COLO829 (cell line): Measurements from ENCODE around the gene CNTN5.
"Not testable (repeated sequence)": the region's sequence is repeated elsewhere in the genome, so short reads cannot be mapped to it uniquely, and the experiment has no call there.

ENCODE experiments used
- DNase-seq: peaks from one replicate; pipeline ENCODE4 v3.0.0; 2012; ENCODE audit warnings: low spot score

The CNTN5 gene

DNA sequence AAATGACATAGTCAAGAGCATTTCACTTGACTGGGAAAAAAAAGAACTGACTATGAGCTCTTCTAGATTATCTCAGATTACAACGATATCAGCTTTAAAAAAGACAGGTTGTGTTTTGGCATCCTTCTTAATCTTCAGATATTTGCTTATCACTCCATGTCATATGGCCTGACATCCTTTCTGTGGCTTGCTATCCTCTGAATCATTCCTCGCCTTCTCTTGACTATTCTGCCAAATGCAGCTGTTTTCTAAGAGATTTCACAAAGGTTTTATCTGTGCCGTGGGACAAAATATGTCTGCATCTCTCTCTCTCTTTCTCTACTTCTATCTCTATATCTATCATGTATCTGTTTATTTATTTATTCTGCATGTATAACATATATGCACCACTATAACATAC is 746.1 kb downstream of the CNTN5 start:
- no peak for DNase-seq

DNA sequence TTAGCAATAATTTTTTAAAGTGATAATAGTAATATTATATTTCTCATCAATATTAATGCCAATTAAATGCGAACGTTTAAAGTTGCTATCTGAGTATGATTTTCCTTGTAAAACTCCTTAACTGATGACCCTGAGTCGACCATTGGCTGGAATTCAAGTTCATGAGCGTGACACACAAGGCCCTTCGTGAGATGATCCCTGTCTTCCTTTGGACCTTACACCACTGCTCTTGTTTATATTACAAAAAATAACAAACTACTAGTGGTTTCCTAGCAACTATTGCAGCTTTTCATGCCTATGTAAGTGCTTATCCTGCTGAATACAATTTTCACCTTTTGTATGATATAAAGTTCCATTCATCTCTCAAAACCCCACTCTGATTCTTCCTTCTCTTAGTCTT is 752.9 kb downstream of the CNTN5 start:
- DNase-seq, result no peak

DNA sequence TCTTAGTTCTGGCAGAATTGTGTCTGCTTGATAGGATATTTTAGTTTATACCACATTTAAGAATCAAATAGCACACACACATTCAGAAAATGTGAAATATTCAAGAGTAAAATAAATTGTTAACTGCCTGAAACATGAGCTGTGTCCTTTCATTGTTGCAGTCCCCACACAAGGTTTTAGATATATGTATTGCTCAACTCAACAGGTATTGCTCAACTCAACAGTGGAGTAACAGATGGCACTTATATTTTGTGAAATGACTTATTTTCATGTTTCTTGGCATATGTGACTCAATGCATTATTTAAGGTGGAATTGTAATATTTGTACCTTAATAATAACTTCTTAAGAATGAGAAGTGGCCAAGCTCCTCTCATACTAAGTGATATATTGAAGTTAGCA is 760.3 kb downstream of the CNTN5 start:
- no peak for DNase-seq

DNA sequence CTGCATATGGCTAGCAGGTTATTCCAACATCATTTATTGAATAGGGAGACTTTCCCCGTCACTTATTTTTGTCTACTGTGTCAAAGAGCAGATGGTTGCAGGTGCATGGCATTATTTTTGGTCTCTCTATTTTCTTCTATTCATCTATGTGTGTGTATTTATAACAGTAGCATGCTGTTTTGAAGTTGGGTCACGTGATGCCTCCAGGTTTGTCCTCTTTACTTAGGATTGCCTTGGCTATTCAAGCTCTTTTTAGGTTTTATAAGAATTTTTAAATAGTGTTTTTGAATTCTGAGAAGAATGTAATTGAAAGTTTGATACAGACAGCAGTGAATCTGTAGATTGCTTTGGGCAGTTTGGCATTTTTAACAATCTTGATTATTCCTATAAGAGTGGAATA is 770.6 kb downstream of the CNTN5 start:
- DNase-seq, result no peak

DNA sequence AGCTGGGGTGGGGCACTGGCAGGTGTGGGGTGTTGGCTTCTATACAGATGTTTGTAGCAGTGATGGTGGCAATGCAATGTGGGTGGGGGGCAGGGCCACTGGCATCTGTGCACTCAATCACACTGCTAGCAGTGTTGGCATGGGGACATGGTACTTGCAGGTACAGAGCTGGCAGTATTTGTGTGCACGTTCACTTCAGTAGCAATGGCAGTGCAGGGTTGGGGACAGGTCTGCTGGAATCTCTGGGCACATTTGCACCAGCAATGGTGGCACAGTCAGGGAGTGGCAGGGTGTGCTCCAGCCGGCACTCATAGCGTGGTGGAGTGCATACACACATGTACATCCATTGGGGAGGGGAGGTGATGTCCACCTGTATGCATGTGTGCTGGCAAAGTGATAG is 775.2 kb downstream of the CNTN5 start:
- DNase-seq, result no peak

DNA sequence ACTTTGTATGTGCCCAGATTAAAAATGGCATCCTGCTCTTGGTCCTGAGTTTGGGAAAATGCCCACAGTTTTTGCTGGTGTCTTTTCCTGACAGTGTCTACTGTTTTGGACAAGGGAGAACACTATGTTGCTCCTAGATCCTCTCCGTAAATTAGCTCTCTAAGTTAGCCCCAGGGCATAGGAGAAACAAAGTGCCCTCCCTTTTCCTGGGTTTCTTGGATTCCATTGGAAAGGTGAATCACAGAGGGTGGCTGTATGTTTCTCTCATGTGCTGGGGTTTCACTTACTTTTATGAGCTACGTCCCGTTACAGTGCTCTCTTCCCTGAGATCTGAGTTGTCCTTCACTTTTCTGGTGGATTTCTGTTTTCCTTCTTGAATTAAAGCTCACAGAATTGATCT is 782.8 kb downstream of the CNTN5 start:
- DNase-seq, result no peak

DNA sequence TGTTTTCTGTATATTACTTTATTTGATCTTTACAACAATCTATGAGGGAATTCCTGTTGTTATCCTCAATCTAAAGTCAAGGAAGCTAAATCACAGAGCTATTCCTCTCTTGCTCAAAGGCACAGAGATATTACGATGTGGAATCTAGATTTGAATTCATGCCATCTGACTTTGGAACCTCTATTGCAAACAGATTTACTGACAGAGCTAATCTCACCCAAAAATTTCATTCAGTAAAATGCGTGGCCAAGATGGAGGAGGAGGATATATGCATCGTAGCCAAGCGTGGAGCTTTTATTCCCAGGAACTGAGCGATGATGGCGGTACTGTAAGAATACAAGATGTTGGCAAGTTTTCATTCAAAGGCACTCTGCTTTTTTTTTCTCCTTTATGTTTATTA is 791.8 kb downstream of the CNTN5 start:
- DNase-seq, result no peak

DNA sequence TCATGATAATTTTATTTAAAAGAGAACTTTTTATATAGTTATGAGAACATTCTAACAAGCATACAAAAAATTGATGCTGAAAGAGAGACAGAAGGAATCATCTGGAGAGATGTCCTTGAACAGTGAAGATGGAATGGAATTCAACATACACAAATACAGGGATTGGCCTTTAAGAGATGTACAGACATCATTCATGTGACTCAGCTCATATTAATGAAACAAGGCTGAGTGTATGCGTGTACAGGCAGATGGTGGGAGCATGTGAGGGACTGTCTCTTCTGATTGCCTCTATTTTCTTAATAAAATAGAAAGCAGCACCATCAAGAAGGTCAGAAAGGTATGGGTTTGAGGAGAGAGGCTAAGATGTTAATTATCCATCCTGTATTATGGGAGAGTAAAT is 793.3 kb downstream of the CNTN5 start:
- DNase-seq, result no peak

DNA sequence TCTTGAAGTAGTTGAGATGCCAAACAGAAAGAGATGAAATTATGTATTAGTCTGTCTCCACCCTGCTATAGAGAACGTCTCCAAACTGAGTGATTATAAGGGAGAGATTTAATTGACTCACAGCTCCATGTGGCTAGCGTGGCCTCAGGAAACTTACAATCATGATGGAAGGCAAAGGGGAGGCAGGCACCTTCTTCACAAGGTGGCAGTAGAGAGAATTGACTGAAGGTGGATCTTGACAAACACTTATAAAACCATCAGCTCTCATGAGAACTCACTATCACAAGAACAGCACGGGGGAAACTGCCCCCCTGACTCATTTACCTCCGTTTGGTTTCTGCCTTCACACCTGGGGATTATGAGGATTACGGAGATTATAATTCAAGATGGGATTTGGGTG is 794.0 kb downstream of the CNTN5 start:
- DNase-seq, result no peak

DNA sequence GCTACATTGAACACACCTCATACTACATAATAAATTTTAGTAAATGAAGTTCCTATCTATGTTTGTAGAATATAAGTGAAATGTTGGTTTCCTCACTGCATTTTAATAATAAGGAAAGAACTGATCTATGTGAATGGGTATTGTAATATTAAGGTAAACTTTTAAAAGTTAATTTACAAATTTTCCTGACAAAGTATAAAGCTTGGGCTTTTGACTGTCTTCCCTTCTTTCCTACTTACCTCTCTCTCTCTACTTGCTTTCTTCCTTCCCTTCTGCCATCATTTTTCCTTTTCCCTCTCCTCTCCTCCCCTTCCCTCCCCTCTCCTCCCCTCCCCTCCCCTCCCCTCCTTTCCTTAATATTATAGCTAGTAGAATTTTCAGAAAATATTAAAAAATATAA is 798.2 kb downstream of the CNTN5 start:
- no peak for DNase-seq

DNA sequence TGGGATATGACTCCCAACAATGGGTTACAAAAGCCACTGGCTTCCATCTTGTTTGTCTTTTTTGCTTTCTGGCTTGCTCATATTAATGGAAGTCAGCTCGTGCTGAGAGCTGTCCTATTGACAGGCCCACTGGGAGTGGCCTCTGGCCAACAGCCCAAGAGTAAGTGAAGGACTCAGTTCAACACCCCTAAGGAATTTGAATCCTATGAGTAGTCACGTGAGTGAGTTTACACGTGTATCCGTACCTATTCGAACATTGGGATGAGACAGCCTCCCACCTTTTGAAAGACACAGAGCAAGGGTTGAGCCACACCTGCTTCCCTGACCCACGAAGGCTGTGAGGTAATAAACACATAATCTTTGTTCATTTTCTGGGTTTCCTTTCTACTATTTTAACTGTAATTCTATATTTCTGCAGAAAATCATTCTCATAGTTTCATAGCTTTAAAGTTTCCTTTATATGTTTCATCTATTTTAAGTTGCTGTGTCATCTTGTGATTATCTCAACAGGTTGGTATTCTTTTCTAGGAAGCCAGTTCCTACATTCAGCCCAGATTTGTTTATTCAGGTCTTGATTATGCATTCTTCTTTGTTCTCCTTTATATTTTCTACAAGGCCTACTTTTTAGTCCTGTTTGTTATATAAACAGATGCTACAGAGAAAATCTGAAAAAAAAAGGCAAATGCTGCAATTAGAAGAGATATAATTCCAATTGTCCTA is 802.3 kb downstream of the CNTN5 start:
- DNase-seq, result no peak

DNA sequence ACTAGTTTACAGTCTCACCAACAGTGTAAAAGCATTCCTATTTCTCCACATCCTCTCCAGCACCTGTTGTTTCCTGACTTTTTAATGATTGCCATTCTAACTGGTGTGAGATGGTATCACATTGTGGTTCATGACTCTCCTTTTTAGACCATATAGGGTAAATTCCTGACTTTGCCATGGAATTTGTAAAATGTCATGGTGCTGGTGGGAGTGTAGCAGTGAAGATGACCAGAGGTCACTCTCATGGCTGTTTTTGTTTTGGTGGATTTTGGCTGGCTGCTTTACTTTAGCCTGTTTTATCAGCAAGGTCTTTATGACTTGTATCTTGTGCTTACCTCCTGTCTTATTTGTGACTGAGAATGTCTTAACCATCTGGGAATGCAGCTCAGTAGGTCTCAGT is 816.0 kb downstream of the CNTN5 start:
- DNase-seq, result not testable (repeated sequence)

DNA sequence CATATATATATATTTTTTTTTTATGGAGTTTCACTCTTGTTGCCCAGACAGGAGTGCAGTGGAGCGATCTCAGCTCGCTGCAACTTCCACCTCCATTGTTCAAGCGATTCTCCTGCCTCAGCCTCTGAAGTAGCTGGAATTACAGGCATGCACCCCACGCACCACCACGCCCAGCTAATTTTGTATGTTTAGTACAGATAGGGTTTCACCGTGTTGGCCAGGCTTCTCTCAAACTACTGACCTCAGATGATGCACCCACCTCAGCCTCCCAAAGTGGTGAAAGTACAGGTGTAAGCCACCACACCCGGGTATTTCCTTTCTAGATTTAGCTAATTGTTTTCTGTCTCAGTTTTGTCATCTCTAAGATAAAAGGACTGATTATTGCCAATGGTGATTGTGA is 821.1 kb downstream of the CNTN5 start:
- no peak for DNase-seq

DNA sequence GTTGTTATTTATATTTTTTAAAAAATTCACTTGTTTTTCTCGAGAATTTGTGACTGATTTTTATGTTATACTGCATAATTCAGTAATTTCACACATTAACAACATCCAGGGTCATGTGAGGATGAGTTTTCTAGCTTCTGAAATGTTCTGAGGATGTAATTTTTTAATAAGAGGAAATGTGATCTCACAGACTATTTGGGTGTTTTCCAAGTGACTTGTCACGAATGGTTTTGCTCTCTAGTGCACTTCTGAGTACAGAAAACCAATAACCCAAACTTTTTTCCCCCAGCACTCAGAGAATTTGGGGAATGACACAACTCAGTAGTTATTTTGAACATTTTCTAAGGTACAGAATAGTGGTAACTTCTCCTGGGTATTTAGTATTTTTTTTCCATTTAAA is 845.2 kb downstream of the CNTN5 start:
- DNase-seq, result no peak

DNA sequence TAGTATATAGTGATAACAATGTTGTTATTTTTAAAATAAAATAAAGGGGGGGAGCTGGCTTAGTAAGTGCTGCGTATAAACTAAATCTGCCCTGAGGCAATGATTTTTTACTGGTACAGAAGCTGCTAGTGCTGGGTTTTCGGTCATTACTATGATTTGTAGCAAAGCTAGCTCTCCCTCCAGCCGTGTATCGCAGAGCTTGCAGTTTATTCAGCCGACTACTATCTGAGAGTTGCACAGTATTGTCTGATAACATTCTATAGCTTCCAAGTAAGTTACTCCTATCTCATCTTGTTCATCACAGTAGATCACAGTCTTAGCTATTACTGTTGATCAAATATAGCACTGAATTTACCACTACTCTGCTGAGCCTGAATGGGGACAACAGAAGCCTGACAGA is 860.9 kb downstream of the CNTN5 start:
- DNase-seq, result no peak

DNA sequence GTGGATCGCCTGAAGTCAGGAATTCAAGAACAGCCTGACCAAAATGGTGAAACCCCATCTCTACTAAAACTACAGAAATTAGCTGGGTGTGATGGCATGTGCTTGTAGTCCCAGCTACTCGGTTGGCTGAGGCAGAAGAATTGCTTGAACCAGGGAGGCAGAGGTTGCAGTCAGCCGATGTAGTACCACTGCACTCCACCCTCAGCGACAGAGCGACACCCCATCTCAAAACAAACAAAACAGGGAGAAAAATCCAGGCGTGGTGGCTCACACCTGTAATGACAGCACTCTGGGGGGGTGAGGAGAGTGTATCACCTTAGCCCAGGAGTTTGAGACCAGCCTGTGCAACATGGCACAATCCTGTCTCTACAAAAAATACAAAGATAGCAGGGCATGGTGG is 864.0 kb downstream of the CNTN5 start:
- no peak for DNase-seq

DNA sequence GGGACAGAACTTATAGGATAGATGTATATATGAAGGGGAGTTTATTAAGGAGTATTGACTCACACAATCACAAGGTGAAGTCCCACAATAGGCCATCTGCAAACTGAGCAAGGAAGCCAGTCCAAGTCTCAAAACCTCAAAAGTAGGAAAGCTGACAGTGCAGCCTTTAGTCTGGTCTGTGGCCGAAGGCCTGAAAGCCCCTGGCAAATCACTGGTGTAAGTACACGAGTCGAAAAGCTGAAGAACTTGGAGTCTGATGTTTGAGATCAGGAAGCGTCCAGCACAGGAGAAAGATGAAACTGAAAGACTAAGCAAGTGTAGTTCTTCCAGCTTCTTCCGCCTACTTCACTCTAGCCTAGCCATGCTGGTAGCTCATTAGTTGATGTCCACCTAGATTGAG is 866.7 kb downstream of the CNTN5 start:
- DNase-seq, result no peak

DNA sequence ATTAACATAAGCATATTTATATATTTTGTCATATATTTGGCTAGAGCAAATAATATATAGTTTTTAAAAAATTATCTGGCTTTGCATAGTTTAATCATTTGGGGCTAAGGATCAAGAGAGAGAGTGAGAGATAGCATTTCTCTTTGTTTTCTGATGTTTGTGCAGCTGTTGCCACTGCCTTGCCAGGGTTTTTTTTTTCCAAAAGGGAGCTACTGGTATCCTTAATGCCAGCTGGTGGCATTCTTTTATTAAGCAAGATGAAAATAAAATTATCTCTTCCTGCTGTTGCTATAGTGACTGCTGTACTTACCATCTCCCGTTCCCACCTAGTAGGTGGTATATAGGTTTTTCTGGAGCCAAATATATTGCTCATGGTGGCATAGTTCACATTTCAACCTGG is 873.1 kb downstream of the CNTN5 start:
- DNase-seq, result no peak

DNA sequence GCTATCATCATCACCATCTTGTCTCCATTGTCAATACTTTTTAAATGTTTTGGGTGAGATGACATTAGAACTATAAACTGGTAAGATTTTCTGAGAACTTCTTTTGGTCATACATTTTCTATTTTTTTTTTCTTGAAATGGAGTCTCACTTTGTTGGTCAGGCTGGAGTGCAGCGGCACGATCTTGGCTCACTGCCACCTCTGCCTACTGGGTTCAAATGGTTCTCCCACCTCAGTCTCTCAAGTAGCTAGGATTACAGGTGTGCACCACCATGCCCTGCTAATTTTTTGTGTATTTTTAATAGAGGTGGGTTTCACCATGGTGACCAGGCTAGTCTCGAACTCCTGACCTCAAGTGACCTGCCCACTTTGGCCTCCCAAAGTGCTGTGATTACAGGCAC is 880.4 kb downstream of the CNTN5 start:
- no peak for DNase-seq

DNA sequence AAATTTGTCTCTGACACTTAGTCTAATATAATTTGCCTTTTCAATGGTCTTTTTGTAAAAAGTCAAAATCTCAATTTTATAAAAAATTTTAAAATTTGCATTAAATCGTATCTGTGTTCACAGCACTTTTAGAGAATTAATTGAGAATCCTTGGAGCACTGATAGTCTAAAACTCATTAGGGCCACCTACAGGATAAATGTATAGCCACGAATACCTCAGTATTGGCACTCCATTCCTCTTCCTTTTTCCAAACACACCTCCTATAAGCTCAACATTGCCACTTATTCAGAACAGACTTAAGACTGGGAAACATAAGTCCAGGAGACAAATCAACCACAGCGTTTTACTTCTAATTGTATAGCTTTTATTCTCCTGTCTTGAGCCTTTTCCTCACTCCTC is 890.4 kb downstream of the CNTN5 start:
- DNase-seq, result no peak

DNA sequence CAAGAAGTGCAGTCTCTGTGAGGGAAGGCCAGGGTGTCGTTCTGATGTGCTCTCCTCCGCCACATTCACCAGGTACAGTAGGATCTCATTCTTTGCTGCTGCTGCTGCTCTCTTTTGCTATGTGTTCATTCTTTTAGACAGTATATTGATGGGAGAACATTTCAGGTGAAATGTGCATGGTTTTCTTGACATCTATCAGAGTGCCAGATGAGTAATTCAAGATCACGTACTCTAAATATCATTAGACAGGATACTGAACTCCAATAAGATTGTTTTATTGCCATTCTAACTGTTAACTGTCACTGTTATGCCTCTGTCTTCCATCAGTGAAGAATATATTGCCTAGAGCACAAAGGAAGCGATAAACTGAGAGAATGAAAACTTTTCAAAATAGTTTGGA is 895.3 kb downstream of the CNTN5 start:
- DNase-seq, result no peak

DNA sequence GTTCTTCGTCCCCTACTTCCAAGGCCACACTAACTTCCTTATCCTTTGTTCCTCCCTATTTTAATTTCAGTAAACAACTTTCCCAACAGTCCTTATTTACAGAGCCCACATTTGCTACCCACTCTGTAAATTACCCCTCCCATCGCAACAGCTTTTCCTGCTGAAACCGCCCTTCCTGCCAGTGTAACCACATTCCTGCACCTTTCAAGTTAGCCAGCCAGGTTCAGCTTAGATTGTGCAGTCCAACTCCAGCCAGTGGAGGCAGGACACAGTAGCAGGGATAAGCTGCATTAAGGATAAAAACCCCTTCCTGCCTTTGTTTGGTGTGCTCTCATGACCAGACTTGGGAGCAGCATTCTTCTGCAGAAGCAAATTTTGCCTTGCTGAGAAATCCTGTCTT is 898.0 kb downstream of the CNTN5 start:
- no peak for DNase-seq

DNA sequence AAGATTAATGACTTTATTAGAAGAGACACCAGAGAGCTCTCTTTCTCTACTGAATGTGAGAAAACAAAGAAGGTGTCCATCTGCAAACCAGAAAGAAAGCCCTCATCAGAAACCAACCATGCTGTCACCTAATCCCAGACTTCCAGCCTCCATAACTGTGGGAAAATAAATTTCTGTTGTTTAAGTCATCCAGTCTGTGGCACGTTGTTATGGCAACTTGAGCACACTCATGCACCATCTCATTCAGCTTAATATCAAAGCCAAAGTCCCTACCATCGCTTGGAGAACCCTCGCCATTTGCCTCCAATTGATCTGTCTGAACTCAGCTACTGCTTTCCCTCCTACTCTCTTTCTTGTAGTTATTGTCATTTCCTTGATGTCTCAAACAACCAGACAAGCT is 900.2 kb downstream of the CNTN5 start:
- no peak for DNase-seq

DNA sequence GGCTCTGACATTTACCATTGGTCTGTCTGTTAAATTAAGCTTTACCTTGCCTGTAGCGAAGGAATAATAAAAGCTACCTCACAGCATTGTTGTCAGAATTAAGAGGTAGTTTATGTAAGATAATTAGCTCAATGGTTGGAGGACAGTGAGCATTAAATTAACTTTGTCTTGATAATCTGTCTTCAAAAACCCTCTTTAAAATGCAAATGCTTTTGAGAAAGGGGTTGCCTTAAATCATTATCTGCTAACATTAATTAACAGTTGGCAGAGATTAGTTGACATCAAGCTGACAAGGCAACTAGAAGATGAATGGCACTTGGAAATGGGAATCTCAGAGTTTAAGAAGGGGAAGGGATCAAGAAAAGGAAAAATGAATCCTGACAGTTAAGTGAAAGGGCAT is 905.2 kb downstream of the CNTN5 start:
- DNase-seq, result no peak

DNA sequence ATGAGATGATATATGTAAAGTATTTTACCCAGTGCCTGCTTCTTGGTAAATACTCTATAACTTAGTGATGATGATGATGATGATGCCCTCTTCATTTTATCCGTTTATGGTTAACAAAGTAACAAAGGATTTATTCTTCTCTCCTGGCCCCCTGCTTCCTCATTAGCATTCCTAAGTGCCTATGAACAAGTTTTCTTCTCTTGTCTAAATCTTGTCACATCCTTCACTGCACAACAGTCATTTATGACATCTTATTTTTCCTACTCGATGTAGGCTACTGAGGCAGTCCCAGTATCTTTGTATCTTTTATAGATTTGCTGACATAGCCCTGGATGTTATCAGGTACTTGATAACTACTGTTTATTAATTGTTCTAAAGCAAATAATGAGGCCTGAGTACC is 911.9 kb downstream of the CNTN5 start:
- DNase-seq, result no peak
